T-helper 22 cell (primary cell): ENCODE data around the gene NOS2.
A peak's percentile ranks its signal among the peaks of the same experiment; 100 is the strongest.
"Not testable (repeated sequence)": the region's sequence is repeated elsewhere in the genome, so short reads cannot be mapped to it uniquely, and the experiment has no call there.

Experiments used
- DNase-seq: peaks from one replicate; pipeline ENCODE4 v3.0.0-alpha.2; 2020; ENCODE audit warnings: low read depth

The NOS2 gene

GRCh38 chr17:27783440-27784350 is 16.6 kb downstream of the NOS2 start:
- DNase-seq = no peak

- no peak for DNase-seq
Observed at GRCh38 chr17:27782791-27783206, 17.5 kb downstream of the NOS2 start.

- no peak for DNase-seq
Observed at GRCh38 chr17:27780828-27781404, 19.4 kb downstream of the NOS2 start.

GRCh38 chr17:27780092-27780827 is 20.1 kb downstream of the NOS2 start:
- no peak for DNase-seq

- DNase-seq = no peak
Observed at GRCh38 chr17:27778183-27778582, 22.1 kb downstream of the NOS2 start.

- DNase-seq = no peak
Observed at GRCh38 chr17:27776882-27777624, 23.3 kb downstream of the NOS2 start.

- DNase-seq = no peak
Observed at GRCh38 chr17:27771586-27771985, 28.7 kb downstream of the NOS2 start.

- no peak for DNase-seq
Observed at GRCh38 chr17:27770877-27771276, 29.5 kb downstream of the NOS2 start.

- no peak for DNase-seq
Observed at GRCh38 chr17:27768858-27769410, 31.4 kb downstream of the NOS2 start.

- no peak for DNase-seq
Observed at GRCh38 chr17:27766438-27766837, 33.9 kb downstream of the NOS2 start.

GRCh38 chr17:27765353-27765752 is 35.0 kb downstream of the NOS2 start:
- DNase-seq = no peak

- no peak for DNase-seq
Observed at GRCh38 chr17:27764589-27764988, 35.7 kb downstream of the NOS2 start.

GRCh38 chr17:27762527-27763305 is 37.6 kb downstream of the NOS2 start:
- no peak for DNase-seq

- not testable (repeated sequence) for DNase-seq
Observed at GRCh38 chr17:27760931-27761330, 39.4 kb downstream of the NOS2 start.

- peak; percentile 27 for DNase-seq
Observed at GRCh38 chr17:27760069-27760885, 40.1 kb downstream of the NOS2 start.

- DNase-seq = no peak
Observed at GRCh38 chr17:27759528-27759927, 40.8 kb downstream of the NOS2 start.

GRCh38 chr17:27756467-27757371 is 43.6 kb downstream of the NOS2 start:
- no peak for DNase-seq

GRCh38 chr17:27755706-27756466 is 44.4 kb downstream of the NOS2 start:
- no peak for DNase-seq
